ENCODE results near the gene CHMP4B.

The CHMP4B gene

GRCh38 chr20:33840759-33841435 is 29.7 kb downstream of the CHMP4B start:
- no peak for DNase-seq

- no peak for DNase-seq
These were observed 30.3 kb downstream of the CHMP4B start for GRCh38 chr20:33841436-33841799.

- no peak for DNase-seq
These were observed 31.2 kb downstream of the CHMP4B start for GRCh38 chr20:33842346-33842745.

GRCh38 chr20:33843050-33843449 is 31.9 kb downstream of the CHMP4B start:
- no peak for DNase-seq

GRCh38 chr20:33843854-33844253 is 32.7 kb downstream of the CHMP4B start:
- peak in 1 of 5 experiments; percentile 43 for DNase-seq

- DNase-seq = no peak
These were observed 35.3 kb downstream of the CHMP4B start for GRCh38 chr20:33846291-33846935.

GRCh38 chr20:33847006-33847405 is 35.9 kb downstream of the CHMP4B start:
- DNase-seq = no peak

GRCh38 chr20:33848391-33848790 is 37.2 kb downstream of the CHMP4B start:
- DNase-seq = no peak

- no peak for DNase-seq
These were observed 39.0 kb downstream of the CHMP4B start for GRCh38 chr20:33850159-33850558.

GRCh38 chr20:33851842-33852466 is 40.8 kb downstream of the CHMP4B start:
- DNase-seq = no peak

GRCh38 chr20:33852626-33853506 is 41.7 kb downstream of the CHMP4B start:
- DNase-seq = no peak

GRCh38 chr20:33853507-33853813 is 42.3 kb downstream of the CHMP4B start:
- DNase-seq = peak in 1 of 5 experiments; percentile 86

- no peak for DNase-seq
These were observed 46.8 kb downstream of the CHMP4B start for GRCh38 chr20:33857722-33858563.

- DNase-seq = peak in 1 of 5 experiments; percentile 48
These were observed 47.5 kb downstream of the CHMP4B start for GRCh38 chr20:33858666-33859065.

- DNase-seq = peak in 3 of 5 experiments; percentile 17 to 91 (median 19)
These were observed 48.1 kb downstream of the CHMP4B start for GRCh38 chr20:33859157-33859695.

GRCh38 chr20:33859751-33860150 is 48.6 kb downstream of the CHMP4B start:
- DNase-seq = no peak

- DNase-seq = no peak
These were observed 50.3 kb downstream of the CHMP4B start for GRCh38 chr20:33861458-33861857.

- DNase-seq = peak in 3 of 5 experiments; percentile 13 to 47 (median 28)
These were observed 51.7 kb downstream of the CHMP4B start for GRCh38 chr20:33862709-33863403.

GRCh38 chr20:33863440-33864323 is 52.5 kb downstream of the CHMP4B start:
- DNase-seq = no peak

GRCh38 chr20:33864324-33864963 is 53.3 kb downstream of the CHMP4B start:
- DNase-seq = no peak
